ENCODE measurements around the gene TMEM117. TPM values are rescaled to one million over a fixed set of nuclear protein-coding genes. Genes with fewer than 3 reads are reported as not detected.

The TMEM117 gene
- total and polyA plus RNA-seq, 4 experiments from 2014 or later: 3.0 to 4.7 (median 3.8) TPM

DNA sequence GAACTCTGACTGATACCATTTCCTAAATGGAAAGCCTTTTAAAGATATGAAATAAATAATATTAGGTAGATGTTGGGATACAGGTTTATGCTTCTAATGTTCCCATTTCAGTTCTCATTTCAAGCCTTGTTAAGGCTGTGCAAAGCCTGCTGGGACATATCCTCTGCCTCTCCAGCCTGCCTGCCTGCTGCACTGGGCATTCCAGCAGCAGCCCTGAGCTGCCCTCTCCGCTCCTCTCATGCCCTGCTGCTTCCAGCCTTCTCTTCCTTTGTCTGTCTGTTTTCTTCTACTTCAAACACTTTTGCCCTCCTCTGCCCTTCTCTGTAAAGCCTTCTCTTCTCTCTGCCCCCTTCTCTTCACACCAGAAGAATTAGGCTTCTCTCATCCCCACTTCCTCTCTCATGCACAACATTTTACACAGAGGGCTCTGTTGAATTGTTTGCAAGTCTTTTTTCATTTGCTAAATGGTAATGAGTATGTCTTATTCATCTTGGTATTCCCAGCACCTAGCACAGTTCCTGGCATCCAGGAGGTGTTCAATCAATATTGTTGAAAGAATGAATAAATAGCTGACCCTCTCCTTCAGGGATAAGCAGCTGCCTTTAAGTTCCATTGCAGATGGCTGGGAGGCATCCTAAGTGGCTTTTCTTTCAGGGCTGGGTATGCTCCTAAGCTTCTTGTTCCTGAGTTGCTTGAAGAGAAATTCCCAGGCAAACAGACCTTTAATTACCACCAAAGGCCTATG, 292.3 kb downstream of the TMEM117 start:
- H3K4me1 Mint-ChIP-seq: peaks cover 0 to 2% (median 0%) of the 10 kb centered on the region in 4 donors
- peaks cover 0 to 25% (median 5%) of the 10 kb centered on the region in 8 donors for H3K9me3 Mint-ChIP-seq
- intact Hi-C loops (cut with micrococcal nuclease): no loop called here
- no peak overlapping the region for H3K27ac Mint-ChIP-seq
- DNase-seq: no peak
- no peaks in the 10 kb centered on the region for H3K36me3 ChIP-seq (ENCODE audit: insufficient read depth, low read length)
- H3K4me3 Mint-ChIP-seq: no peak overlapping the region
- POLR2A ChIA-PET (ENCODE audit: partially characterized antibody): no interaction called here
- H3K9me3 ChIP-seq (ENCODE audit: control insufficient read depth in 1 of 2, low read length in 2 of 2): no peaks in the 10 kb centered on the region
- H3K4me1 ChIP-seq (ENCODE audit: insufficient read depth, low read length): no peaks in the 10 kb centered on the region
- H3K27me3 Mint-ChIP-seq: no peaks in the 10 kb centered on the region
- H3K27ac ChIP-seq (ENCODE audit: low read depth, low read length): no peak overlapping the region
- H3K27me3 ChIP-seq (ENCODE audit: insufficient read depth, low read length): no peaks in the 10 kb centered on the region
- CTCF ChIA-PET (ENCODE audit: partially characterized antibody): no interaction called here
- H3K36me3 Mint-ChIP-seq: peaks cover 7 to 12% of the 10 kb centered on the region in 2 donors
- no peak overlapping the region for H3K4me3 ChIP-seq (ENCODE audit: low read length in 2 of 2)

- H3K27me3 Mint-ChIP-seq: no peaks in the 10 kb centered on the region
- H3K36me3 Mint-ChIP-seq: peaks cover 6 to 21% of the 10 kb centered on the region in 2 donors
- no peaks in the 10 kb centered on the region for H3K36me3 ChIP-seq (ENCODE audit: insufficient read depth, low read length)
- H3K27me3 ChIP-seq (ENCODE audit: insufficient read depth, low read length): no peaks in the 10 kb centered on the region
- no peak overlapping the region for H3K27ac ChIP-seq (ENCODE audit: low read depth, low read length)
- ChIA-PET CTCF (ENCODE audit: partially characterized antibody) (no interaction called here), POLR2A (ENCODE audit: partially characterized antibody) (no interaction called here)
- peaks cover 0 to 16% (median 3%) of the 10 kb centered on the region in 8 donors for H3K9me3 Mint-ChIP-seq
- no peaks in the 10 kb centered on the region for H3K4me1 ChIP-seq (ENCODE audit: insufficient read depth, low read length)
- H3K4me1 Mint-ChIP-seq: no peaks in the 10 kb centered on the region
- H3K27ac Mint-ChIP-seq: no peak overlapping the region
- H3K4me3 ChIP-seq (ENCODE audit: low read length in 2 of 2): no peak overlapping the region
- DNase-seq: no peak
- intact Hi-C loops (cut with micrococcal nuclease): no loop called here
- no peak overlapping the region for H3K4me3 Mint-ChIP-seq
- H3K9me3 ChIP-seq (ENCODE audit: control insufficient read depth in 1 of 2, low read length in 2 of 2): peaks cover 0 to 2% of the 10 kb centered on the region in 2 donors
Measured at GRCh38 chr12:44143175-44143574, 307.3 kb downstream of the TMEM117 start.

- Mint-ChIP-seq H3K27ac (no peak overlapping the region), H3K9me3 (no peaks in the 10 kb centered on the region), H3K4me1 (no peaks in the 10 kb centered on the region), H3K4me3 (no peak overlapping the region), H3K27me3 (no peaks in the 10 kb centered on the region), H3K36me3 (peaks cover 0 to 11% of the 10 kb centered on the region in 2 donors)
- Histone ChIP-seq H3K27ac (ENCODE audit: low read depth, low read length) (no peak overlapping the region), H3K4me3 (ENCODE audit: low read length in 2 of 2) (no peak overlapping the region), H3K36me3 (ENCODE audit: insufficient read depth, low read length) (no peaks in the 10 kb centered on the region), H3K9me3 (ENCODE audit: control insufficient read depth in 1 of 2, low read length in 2 of 2) (no peaks in the 10 kb centered on the region), H3K27me3 (ENCODE audit: insufficient read depth, low read length) (no peaks in the 10 kb centered on the region), H3K4me1 (ENCODE audit: insufficient read depth, low read length) (no peaks in the 10 kb centered on the region)
- POLR2A ChIA-PET (ENCODE audit: partially characterized antibody): no interaction called here
- intact Hi-C loops (cut with micrococcal nuclease): no loop called here
- DNase-seq: no peak
- CTCF ChIA-PET (ENCODE audit: partially characterized antibody): no interaction called here
Measured at GRCh38 chr12:44148936-44149335, 313.1 kb downstream of the TMEM117 start.

DNA sequence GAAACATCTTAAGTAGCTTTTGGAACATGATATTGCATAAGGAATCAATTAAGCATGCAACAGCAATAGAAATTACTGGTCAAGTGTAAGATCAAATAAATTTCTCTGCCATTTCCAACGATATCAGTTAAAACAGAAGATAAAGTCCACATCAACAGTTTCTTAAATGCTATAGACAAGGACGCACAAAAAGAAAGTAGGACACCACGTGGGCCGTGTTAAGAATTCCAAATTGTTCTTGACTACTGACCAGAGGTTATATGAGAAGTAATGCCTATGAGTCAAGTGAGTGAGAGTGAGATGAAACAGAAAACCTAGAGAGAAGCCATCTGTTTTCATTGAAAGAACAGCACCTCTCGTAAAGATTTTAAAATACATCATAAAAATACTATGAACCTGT, 318.2 kb downstream of the TMEM117 start:
- DNase-seq: no peak
- Histone ChIP-seq H3K9me3 (ENCODE audit: control insufficient read depth in 1 of 2, low read length in 2 of 2) (no peaks in the 10 kb centered on the region), H3K4me1 (ENCODE audit: insufficient read depth, low read length) (no peaks in the 10 kb centered on the region), H3K27ac (ENCODE audit: low read depth, low read length) (no peak overlapping the region), H3K4me3 (ENCODE audit: low read length in 2 of 2) (no peak overlapping the region), H3K36me3 (ENCODE audit: insufficient read depth, low read length) (no peaks in the 10 kb centered on the region), H3K27me3 (ENCODE audit: insufficient read depth, low read length) (no peaks in the 10 kb centered on the region)
- no peaks in the 10 kb centered on the region for H3K9me3 Mint-ChIP-seq
- H3K36me3 Mint-ChIP-seq: no peaks in the 10 kb centered on the region
- ChIA-PET CTCF (ENCODE audit: partially characterized antibody) (no interaction called here), POLR2A (ENCODE audit: partially characterized antibody) (no interaction called here)
- intact Hi-C loops (cut with micrococcal nuclease): no loop called here
- H3K4me1 Mint-ChIP-seq: no peaks in the 10 kb centered on the region
- H3K27me3 Mint-ChIP-seq: no peaks in the 10 kb centered on the region
- no peak overlapping the region for H3K4me3 Mint-ChIP-seq
- no peak overlapping the region for H3K27ac Mint-ChIP-seq

DNA sequence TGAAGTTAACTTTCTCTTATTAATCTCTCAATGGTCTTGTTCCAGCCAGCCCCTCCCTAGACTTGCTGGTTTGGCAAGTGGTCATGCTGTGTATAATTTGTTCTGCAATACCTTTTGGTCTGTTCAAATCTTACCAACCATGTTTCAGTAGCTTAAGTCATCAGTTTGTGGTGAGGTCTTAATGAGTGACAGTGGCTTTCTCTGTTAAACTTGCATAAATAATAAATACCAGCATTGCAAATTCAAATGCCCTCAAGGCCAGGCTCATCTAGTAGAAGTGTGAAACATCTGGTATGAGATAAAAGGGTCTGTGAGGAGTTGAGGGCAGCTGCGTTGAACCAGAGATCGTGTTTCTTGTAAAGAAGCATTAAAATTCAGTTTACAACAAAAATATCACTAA, 319.5 kb downstream of the TMEM117 start:
- POLR2A ChIA-PET (ENCODE audit: partially characterized antibody): no interaction called here
- Mint-ChIP-seq H3K9me3 (no peaks in the 10 kb centered on the region), H3K27me3 (no peaks in the 10 kb centered on the region), H3K27ac (no peak overlapping the region), H3K4me3 (no peak overlapping the region), H3K4me1 (no peaks in the 10 kb centered on the region), H3K36me3 (no peaks in the 10 kb centered on the region)
- H3K9me3 ChIP-seq (ENCODE audit: control insufficient read depth in 1 of 2, low read length in 2 of 2): no peaks in the 10 kb centered on the region
- H3K27ac ChIP-seq (ENCODE audit: low read depth, low read length): no peak overlapping the region
- CTCF ChIA-PET (ENCODE audit: partially characterized antibody): no interaction called here
- H3K4me1 ChIP-seq (ENCODE audit: insufficient read depth, low read length): no peaks in the 10 kb centered on the region
- DNase-seq: no peak
- H3K36me3 ChIP-seq (ENCODE audit: insufficient read depth, low read length): no peaks in the 10 kb centered on the region
- intact Hi-C loops (cut with micrococcal nuclease): no loop called here
- H3K4me3 ChIP-seq (ENCODE audit: low read length in 2 of 2): no peak overlapping the region
- no peaks in the 10 kb centered on the region for H3K27me3 ChIP-seq (ENCODE audit: insufficient read depth, low read length)

GRCh38 chr12:44157359-44157758, 321.5 kb downstream of the TMEM117 start:
- Histone ChIP-seq H3K4me3 (ENCODE audit: low read length in 2 of 2) (no peak overlapping the region), H3K4me1 (ENCODE audit: insufficient read depth, low read length) (no peaks in the 10 kb centered on the region), H3K27ac (ENCODE audit: low read depth, low read length) (no peak overlapping the region), H3K27me3 (ENCODE audit: insufficient read depth, low read length) (no peaks in the 10 kb centered on the region), H3K9me3 (ENCODE audit: control insufficient read depth in 1 of 2, low read length in 2 of 2) (no peaks in the 10 kb centered on the region), H3K36me3 (ENCODE audit: insufficient read depth, low read length) (no peaks in the 10 kb centered on the region)
- ChIA-PET CTCF (ENCODE audit: partially characterized antibody) (no interaction called here), POLR2A (ENCODE audit: partially characterized antibody) (no interaction called here)
- Mint-ChIP-seq H3K27ac (no peak overlapping the region), H3K9me3 (no peaks in the 10 kb centered on the region), H3K4me1 (no peaks in the 10 kb centered on the region), H3K4me3 (no peak overlapping the region), H3K36me3 (no peaks in the 10 kb centered on the region), H3K27me3 (no peaks in the 10 kb centered on the region)
- no peak for DNase-seq
- intact Hi-C loops (cut with micrococcal nuclease): no loop called here

DNA sequence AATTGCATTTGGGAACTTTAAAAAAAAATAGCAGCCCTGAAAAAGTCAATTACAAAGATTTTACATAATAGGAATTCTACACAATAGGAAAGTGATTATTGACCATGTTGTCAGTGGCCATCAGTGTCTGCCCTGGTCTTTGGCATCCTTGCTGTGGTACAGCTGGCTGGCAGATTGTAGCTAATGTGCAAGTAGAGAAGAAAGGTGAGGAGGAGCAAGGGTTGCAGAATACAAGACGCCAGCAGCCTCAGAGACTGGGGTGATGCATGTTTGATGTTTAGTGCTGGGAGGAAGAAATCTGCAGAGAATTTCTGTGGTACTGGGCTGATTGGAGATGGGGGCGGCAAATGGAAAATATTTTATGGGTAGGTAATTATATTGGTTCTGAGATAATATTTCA, 322.9 kb downstream of the TMEM117 start:
- no peaks in the 10 kb centered on the region for H3K9me3 ChIP-seq (ENCODE audit: control insufficient read depth in 1 of 2, low read length in 2 of 2)
- no peak overlapping the region for H3K27ac ChIP-seq (ENCODE audit: low read depth, low read length)
- intact Hi-C loops (cut with micrococcal nuclease): no loop called here
- no peaks in the 10 kb centered on the region for H3K27me3 ChIP-seq (ENCODE audit: insufficient read depth, low read length)
- POLR2A ChIA-PET (ENCODE audit: partially characterized antibody): no interaction called here
- Mint-ChIP-seq H3K4me3 (no peak overlapping the region), H3K36me3 (no peaks in the 10 kb centered on the region), H3K4me1 (no peaks in the 10 kb centered on the region), H3K27me3 (no peaks in the 10 kb centered on the region), H3K9me3 (no peaks in the 10 kb centered on the region), H3K27ac (no peak overlapping the region)
- no peaks in the 10 kb centered on the region for H3K36me3 ChIP-seq (ENCODE audit: insufficient read depth, low read length)
- H3K4me3 ChIP-seq (ENCODE audit: low read length in 2 of 2): no peak overlapping the region
- no peak for DNase-seq
- CTCF ChIA-PET (ENCODE audit: partially characterized antibody): no interaction called here
- H3K4me1 ChIP-seq (ENCODE audit: insufficient read depth, low read length): no peaks in the 10 kb centered on the region

DNA sequence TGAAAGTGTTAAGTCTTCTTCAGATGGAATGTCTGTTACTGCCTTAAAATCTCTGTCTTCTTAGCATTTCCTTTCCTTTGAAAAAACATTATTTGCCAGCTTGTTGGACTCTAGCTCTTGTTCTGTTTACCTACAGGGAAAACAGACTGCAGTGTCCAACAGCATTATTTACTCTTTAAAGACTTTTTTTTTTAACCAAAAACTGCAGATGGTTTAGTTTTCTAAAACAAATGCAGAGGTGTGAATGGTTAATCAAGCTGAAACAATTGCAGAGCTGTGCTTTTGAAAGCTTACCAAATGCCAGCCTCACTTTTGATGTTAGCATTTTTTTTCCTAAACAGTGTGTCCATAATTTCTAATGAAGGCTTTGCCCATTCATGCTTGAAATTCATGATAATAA, 323.3 kb downstream of the TMEM117 start:
- Mint-ChIP-seq H3K4me3 (no peak overlapping the region), H3K27ac (no peak overlapping the region), H3K9me3 (no peaks in the 10 kb centered on the region), H3K27me3 (no peaks in the 10 kb centered on the region), H3K36me3 (no peaks in the 10 kb centered on the region), H3K4me1 (no peaks in the 10 kb centered on the region)
- no peak overlapping the region for H3K4me3 ChIP-seq (ENCODE audit: low read length in 2 of 2)
- H3K4me1 ChIP-seq (ENCODE audit: insufficient read depth, low read length): no peaks in the 10 kb centered on the region
- H3K27ac ChIP-seq (ENCODE audit: low read depth, low read length): no peak overlapping the region
- POLR2A ChIA-PET (ENCODE audit: partially characterized antibody): no interaction called here
- CTCF ChIA-PET (ENCODE audit: partially characterized antibody): no interaction called here
- H3K36me3 ChIP-seq (ENCODE audit: insufficient read depth, low read length): no peaks in the 10 kb centered on the region
- no peak for DNase-seq
- no peaks in the 10 kb centered on the region for H3K27me3 ChIP-seq (ENCODE audit: insufficient read depth, low read length)
- intact Hi-C loops (cut with micrococcal nuclease): no loop called here
- H3K9me3 ChIP-seq (ENCODE audit: control insufficient read depth in 1 of 2, low read length in 2 of 2): no peaks in the 10 kb centered on the region
